Globus pallidus (tissue), 1 donor: ENCODE measurements around the gene ITGB3.

Source experiments
- DNase-seq: peaks from one replicate; pipeline ENCODE4 v3.0.0-alpha.2; 2015; ENCODE audit warnings: low spot score

ITGB3 gene

DNA sequence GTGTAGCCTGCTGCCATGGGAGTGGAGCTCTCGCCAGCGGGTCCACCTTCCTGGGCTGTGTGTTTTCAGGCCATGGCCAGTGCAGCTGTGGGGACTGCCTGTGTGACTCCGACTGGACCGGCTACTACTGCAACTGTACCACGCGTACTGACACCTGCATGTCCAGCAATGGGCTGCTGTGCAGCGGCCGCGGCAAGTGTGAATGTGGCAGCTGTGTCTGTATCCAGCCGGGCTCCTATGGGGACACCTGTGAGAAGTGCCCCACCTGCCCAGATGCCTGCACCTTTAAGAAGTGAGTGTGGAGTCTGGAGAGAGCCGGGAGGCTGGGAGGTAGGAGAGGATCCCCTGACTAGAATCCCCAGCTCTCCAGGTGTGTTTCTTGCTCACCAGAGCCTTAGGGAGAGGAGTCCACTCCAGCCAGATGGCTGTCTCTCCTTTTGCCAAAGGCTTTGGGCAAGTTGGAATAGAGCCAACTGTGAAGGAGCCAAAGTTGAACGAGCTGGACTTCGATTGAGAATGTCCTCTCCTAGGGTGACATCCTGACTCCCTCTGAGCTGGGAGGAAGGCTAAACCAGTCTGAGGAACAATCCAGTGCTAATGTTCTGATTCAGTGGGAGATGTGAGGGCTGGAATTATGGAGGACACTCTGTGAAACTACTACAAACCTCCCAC, 45.7 kb downstream of the ITGB3 start:
- no peak for DNase-seq

DNA sequence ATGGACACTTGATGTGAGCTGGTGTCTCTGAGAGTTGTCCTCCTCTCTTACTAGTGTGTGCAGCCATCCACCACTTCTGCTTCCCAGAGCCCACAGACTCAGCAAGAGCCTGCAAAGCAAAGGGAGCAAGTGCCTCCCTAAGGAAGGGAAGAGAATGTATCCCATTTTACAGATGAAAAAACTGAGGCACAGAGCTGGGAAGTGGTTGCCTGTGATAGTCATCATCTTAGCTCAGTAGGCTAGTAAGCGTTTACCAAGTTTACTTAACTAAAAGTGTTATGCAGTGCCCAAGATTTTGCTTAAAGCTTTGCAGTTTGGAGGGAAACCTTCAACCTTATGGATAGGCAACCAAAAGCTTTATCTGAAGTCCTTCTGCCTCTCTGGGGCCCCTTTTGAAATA, 47.1 kb downstream of the ITGB3 start:
- DNase-seq = no peak

DNA sequence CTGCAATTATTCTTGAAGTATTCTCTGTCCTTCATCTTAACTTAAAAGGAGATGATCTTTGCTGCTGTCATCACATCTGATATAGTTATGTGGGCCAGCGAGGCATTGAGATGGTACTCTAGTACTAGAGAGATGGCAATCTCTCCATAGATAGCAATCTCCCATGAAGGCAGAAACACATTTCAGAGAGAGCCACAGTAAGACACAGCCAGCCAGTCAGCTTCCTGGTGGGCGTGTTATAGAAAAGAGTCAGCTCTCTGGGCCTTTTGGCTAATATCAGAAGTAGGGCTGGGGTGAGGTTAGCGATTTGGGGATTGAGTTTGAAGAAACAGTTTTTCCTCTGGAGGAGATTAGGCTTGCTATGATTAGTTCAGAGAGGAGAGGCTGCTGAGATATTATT, 47.5 kb downstream of the ITGB3 start:
- no peak for DNase-seq

DNA sequence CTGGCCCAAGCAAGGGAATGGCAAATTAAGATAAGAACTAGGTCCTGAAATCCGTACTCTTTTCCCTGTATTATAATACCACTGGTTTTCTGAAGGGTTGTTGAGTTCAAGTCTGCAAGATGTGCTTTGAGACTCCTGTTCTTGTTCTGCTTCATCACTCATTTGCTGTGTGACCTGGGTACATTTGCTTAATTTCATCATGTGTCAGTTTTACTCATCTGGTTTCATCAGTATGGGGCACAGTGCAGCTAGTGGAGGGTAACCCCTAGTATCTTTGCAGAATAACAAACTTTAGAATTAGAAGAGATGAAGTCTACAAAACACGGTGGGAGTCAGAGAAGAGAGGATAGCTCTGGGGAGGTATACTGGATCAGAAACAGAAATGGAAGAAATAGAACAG, 48.2 kb downstream of the ITGB3 start:
- DNase-seq = no peak

DNA sequence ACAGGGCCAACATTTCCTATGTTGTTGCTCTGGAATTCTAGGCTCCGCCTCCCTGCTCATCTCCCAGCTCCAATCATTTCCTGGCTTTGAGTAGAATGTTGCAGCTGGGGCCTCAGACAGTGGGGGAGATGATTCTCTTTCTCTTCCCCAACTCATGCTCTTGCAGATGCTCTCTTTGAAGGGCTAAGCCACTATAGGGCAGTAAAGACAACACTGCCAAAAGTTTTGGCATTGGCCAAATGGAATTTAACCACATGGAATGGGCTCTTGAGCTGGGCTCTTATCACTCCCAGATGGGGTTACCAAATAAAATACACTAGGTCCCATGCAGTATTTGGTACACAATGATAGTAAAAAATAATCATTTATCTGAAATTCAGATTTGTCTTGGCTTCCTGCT, 50.6 kb downstream of the ITGB3 start:
- no peak for DNase-seq

DNA sequence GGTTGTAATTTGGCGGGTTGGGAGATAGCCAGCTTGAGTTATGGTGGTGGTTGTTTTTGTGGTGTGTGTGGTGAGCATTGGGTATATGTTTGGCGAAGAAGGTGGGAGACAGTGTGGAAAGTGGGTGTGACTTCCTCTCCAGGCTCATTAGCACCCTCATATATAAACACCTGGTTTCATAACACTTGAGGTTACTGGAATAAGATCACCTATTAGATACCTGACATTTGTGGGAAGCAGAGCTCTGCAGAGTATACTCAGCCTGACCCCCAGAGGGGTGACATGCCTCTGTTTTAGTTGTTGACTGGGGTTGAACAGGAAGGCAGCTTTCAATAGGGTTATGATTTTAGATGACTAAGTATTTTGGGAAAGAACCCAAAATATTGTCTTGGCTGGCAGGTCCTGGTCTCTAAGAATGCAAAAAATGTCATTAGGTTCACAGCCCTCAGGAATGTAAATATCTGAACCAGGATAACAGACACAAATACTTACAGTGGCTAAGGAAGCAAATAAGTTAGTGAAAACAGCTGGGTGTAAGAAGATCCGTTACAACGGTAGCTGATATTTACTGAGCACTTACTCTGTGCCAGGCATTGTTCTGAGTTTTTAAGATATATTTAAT, 51.8 kb downstream of the ITGB3 start:
- DNase-seq = no peak

DNA sequence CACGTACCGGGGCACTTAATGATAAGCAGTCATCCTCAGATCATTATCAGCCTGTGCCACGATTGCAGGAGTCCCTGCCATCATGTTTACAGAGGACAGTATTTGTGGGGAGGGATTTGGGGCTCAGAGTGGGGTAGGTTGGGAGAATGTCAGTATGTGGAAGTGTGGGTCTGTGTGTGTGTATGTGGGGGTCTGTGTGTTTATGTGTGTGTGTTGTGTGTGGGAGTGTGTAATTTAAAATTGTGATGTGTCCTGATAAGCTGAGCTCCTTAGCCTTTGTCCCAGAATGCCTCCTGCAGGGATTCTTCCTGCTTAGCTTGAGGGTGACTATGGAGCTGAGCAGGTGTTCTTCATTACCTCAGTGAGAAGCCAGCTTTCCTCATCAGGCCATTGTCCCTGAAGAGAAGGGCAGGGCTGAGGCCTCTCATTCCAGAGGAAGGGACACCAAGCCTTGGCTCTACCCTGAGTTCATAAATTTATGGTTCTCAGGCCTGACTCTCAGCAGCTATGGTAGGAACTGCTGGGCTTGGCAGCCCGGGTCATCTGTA, 56.6 kb downstream of the ITGB3 start:
- no peak for DNase-seq

DNA sequence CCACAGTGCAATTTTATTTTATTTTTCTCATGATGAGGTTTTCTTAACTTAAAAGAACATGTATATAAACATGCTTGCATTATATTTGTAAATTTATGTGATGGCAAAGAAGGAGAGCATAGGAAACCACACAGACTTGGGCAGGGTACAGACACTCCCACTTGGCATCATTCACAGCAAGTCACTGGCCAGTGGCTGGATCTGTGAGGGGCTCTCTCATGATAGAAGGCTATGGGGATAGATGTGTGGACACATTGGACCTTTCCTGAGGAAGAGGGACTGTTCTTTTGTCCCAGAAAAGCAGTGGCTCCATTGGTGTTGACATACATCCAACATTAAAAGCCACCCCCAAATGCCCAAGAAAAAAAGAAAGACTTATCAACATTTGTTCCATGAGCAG, 57.8 kb downstream of the ITGB3 start:
- DNase-seq = no peak

DNA sequence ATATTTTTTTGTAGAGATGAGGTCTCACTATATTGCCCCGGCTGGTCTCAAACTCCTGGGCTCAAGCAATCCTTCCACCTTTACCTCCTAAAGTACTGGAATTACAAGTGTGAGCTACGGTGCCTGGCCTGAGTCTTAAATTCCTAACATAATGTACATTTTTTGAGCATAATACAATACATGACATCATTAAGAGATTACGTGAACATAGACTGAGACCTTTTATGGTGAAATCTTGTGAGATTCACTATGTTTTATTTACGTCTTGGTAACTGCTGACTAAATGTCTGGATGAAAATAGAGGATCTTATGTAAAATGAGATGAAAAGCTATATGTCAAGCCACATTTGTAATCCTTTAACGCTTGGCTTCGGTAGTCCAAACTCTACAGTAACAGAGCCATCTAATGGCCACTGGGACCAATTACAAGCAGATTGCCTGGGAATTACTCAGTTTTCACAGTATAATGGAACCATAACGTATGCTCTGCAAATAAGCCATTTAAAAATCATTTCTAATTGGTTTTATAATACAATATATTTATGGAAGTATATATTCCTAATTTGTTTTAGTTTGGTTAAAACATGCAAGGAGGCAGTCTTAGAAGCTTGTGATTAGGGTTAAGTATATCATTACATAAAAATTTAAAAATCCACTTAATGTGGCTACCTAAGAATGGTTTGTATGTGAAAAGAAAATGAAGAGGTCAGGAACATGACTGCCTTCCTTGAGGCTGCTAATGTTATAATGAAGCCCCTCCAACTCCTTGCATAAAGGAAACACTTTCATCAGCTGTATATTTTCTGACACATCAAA, 62.0 kb downstream of the ITGB3 start:
- peak; percentile 60 for DNase-seq

DNA sequence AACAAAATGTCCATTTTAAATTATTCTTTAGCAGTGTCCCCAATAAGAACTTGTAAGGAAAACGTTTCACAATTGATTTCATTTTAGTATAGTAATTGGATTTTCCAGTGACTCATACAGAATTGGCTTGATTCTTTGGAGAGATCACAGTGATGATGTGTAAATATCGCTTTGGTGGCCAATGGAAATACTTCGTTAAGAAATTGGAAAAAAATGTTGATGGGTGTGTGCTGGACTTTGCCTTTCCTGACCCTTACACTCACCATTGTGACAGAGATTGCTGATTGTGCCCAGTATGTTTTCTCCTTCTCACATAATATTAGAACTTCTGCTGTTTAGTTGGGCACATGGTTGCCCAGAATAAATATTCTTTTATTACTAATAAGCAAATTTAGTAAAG, 62.7 kb downstream of the ITGB3 start:
- DNase-seq = no peak

DNA sequence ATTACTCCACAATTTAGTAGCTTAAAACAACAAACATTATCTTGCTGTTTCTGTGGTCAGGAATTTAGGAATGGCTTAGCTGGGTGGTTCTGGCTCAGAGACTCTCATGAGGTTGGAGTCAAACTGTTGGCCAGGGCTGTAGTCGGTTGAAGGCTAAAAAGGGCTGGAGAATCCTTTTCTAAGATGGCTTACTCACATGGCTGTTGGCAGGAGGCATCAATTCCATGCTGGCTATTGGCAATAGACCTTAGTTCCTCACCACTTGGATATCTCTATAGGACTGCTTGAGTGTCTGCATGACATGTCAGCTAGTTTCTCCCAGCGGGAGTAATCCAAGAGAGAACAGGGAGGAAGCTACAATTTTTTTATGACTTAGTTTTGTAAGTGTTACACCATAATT, 63.5 kb downstream of the ITGB3 start:
- DNase-seq = no peak

DNA sequence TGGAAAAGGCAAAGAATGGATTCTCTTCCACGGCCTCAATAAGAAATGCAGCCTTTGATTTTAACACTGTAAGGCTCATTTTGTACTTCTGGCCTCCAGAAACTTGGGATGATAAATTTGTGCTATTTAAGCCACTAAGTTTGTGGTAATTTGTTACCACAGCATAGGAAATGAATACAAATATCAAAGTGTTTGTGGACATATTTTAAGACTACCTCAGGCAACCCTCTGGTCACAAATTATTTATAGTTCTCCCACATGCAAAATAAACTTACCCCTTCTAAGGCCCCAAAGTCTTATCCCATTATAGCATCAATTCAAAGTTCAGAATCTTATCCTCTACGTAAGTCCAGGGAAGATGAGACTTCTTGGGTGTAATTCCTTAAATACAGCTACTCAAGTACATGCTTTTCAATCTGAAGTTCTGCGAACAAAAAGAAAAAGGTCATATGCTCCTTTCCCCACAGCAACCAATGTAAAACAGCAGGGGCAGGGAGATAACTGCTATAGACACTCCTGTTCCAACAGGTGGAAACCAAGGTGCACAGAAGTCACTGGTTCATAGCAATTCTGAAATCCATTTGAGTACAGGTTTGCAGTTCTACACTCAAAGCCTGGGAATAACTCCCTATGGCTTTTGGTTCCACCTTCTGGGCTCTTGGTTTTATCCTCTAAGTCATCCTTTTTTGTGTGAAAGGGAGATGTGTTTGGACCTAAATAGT, 64.7 kb downstream of the ITGB3 start:
- DNase-seq = no peak

DNA sequence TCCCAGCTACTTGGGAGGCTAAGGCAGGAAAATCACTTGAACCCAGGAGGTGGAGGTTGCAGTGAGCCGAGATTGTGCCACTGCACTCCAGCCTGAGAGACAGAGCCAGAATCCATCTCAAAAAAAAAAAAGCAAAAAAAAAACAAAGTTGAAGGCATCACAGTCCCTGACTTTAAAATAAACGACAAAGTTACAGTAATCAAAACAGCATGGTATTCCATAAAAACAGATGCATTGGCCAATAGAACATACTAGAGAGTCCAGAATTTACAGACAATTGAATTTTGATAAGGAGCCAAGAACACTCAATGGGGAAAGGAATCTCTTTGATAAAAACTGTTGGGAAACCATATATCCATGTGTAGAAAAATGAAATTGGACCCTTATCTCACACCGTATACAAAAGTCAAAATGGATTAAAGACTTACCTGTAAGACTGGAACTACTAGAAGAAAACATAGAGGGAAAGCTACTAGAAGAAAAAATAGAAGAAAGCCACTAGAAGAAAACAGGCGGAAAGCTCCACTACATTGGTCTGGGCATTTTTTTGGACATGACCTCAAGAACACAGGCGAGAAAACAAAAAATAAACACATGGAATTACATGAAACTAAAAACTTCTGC, 67.4 kb downstream of the ITGB3 start:
- DNase-seq = no peak

DNA sequence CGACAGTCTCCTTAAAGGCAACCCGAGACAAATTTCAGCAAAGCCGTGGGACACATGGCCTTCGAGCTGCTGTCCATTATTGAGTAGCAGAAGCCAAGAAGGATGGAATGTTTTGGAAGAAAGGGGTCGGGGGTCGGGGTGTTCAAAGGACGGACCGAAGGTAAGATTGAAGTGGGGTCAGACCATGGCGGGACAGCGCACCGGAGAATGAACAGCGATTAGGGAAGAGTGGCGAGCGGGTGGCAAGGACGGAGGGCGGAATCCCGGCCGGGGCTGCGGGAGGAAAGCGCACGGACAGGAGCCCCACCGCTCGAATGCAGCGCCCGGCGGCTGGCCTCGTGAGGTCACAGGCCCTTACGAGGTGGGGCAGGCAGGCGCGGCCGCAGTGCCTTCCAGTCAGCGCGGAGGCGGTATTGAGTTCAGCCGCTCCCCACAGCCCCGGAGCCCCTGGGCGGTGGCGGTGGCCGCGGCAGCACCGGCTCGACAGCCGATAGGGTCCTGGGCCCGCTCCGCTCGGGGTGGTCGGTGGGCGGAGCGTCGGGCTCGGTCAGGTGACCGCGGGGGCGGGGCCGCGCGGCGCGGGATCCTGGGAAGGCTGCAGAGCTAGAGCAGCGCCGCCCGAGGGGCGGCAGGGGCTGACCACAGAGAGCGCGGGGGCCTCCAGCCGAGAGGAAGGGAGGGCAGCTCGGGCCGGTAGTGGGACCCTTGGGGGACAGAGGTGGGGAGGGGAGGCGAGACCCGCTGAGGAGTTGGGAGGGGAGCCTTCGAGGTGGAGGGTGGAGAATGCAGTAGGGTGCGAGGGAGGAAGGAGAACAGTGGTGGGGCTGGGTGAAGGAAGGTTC, 70.0 kb downstream of the ITGB3 start, which contains the start of gene EFCAB13:
TSS of gene EFCAB13 (plus strand) at position 574 of the 842 bp plus-strand sequence. CDS start 4,399 bp downstream, outside the sequence.
- peak; percentile 52 for DNase-seq

DNA sequence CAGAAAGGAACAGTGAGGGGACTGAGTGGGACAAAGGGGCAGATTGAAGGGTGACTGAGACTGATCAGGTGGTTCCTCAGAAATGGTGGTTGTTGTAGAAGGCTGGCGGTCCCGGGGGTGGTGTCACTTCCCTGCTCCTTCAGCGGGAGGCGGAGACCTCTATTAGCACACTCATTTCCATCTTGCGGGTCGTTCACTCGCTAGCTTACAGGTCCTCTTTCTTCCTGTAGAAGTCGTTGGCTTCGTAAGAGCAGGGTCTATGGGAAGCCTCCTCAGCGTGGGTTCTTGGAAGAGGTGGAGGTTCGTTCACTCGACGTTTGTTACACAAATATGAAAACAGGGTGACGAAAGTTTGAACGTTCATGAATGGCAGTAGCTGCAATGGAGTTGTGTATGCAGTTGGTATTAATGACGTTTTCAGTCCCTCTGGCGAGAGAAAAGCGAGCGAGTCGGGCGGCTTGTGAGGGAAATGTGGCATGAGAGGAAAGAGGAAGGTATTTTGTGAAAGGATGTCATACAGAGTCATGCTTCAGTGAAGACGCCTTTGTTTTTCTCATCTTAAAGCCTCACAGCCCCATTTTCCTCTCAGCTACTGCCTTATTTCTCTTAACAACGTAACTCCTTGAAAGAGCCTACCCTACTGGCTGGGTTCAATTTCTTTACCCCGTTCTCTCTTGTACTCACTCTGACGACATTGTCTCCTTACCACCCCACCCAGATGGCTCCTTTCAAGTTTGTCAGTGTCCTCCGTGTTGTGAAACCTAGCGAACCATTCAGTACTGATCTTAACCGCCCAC, 70.8 kb downstream of the ITGB3 start:
- DNase-seq = peak; percentile 23

DNA sequence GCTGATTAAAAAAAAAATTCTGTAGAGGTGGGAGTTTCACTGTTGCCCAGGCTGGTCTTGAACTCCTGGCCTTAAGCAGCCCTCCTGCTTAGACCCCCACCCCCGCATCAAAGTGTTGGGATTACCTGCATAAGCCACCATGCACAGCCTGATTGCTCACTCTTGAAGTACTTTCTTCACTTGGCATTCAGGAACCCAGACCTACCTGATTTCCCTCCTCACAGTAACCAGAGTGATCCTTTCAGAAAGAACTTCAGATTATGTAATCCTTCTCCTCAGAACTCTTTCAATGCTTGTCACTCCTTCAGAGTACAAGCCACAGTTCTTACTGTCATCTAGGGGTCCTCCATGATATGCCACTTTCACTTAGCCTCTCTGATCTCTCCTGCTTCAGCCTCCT, 71.5 kb downstream of the ITGB3 start:
- DNase-seq = no peak

DNA sequence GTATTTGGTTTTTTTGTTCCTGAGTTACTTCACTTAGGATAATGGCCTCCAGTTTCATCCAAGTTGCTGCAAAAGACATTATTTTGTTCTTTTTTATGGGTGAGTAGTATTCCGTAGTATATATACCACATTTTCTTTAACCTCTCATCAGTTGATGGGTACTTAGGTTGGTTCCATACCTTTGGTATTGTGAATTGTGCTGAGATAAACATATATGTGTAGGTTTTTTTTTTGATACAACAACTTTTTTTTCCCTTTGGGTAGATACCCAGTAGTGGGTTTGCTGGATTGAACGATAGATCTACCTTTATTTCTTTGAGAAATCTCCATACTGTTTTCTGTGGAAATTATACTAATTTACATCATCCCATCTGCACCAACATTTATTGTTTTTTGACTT, 76.9 kb downstream of the ITGB3 start:
- no peak for DNase-seq

DNA sequence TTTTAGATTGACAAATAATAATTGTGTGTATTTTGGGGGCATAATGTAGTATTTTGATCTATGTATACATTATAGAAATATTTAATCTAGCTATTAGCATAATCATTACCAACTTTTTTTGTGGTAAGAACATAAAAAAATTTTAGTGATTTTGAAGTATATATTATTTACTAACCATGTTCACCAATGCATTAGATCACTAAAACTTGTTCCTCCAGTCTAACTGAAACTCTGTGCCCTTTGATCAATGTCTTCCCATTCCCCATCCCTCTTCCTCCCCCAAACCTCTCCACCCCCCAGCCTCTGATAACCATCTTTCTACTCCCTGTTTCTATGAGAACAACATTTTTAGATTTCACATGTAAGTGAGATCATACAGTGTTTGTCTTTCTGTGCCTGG, 78.7 kb downstream of the ITGB3 start:
- DNase-seq = no peak

DNA sequence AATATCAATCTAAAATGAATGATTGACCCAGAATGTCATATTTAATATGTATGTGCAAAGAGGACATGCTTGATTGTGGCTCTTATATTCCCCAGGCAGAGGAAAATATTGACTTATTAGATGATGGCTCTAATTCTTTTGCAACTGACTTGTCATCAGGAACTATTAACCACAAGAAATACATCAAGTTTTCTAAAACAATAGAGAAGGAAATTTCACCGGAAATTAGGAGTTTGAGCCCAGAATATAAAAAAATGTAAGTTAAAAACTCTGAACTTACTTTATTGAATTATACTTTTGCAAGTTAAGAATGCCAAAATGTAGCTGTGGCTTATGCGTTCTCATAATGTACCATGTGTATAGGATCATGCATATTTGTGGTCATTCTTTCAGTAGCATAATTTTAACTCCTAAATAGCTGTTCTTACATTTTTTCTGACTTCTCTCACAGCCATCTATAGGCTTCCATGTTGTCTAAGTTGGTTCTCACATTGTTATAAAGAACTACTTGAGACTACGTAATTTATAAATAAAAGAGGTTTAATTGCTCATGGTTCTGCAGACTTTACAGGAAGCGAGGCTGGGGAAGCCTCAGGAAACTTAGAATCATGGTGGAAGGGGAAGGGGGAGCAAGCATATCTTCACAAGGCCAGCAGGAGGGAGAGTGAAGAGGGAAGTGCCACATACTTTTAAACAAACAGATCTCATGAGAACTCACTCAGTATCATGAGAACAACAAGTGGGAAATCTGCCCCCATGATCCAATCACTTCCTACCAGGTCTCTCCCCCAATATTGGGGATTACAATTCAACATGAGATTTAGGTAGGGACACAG, 81.7 kb downstream of the ITGB3 start:
- no peak for DNase-seq
